PC-3 (cell line): ENCODE results near the gene MYL6. TPM values are rescaled to one million over a fixed set of nuclear protein-coding genes. Genes with fewer than 3 reads are reported as not detected.

ENCODE experiments used
- ATAC-seq: fragments of 200-7000 bp; cut with Tn5 transposase; 2 replicates; pipeline ENCODE4 v1.9.1; 2020; ENCODE audit warnings: mild to moderate bottlenecking, moderate library complexity
- BruUV-seq: library from RNA; stranded (reverse); fragments of 400-500 nt; replicated peaks from 2 replicates; lab custom pipeline; 2021; lab: Mats Ljungman, UMichigan
- CTCF ChIA-PET: fragments of 300-600 bp; sonication (Branson Sonifier 250); formaldehyde crosslinking; loops from one replicate; lab custom pipeline; 2022; ENCODE audit warnings: antibody characterized with exemption; lab: Charles Lee
- POLR2A ChIA-PET: fragments of 300-600 bp; sonication (Branson Sonifier 250); formaldehyde crosslinking; loops from one replicate; lab custom pipeline; 2022; ENCODE audit warnings: antibody characterized with exemption; ENCODE audit not compliant: unreplicated experiment; lab: Charles Lee
- DNase-seq: peaks from one replicate; pipeline ENCODE4 v3.0.0-alpha.2; 2015
- H2AFZ ChIP-seq: fragments of 300-600 bp; sonication (generic); 2 replicates; pipeline ENCODE4 v1.6.0; 2016; ENCODE audit warnings: antibody characterized with exemption, low read length
- H3F3A ChIP-seq: fragments of 300-600 bp; sonication (generic); one replicate; pipeline ENCODE4 v1.6.0; 2017; ENCODE audit warnings: antibody characterized with exemption, low read length, control low read depth, mild to moderate bottlenecking; ENCODE audit not compliant: unreplicated experiment
- H3K27ac ChIP-seq: fragments of 300-600 bp; sonication (generic); 2 replicates; pipeline ENCODE4 v1.5.1; 2016; ENCODE audit warnings: mild to moderate bottlenecking, low read length
- H3K27me3 ChIP-seq: fragments of 300-600 bp; sonication (generic); 2 replicates; pipeline ENCODE4 v1.6.1; 2016; ENCODE audit warnings: low read length, mixed read lengths
- H3K36me3 ChIP-seq: fragments of 300-600 bp; sonication (generic); 2 replicates; pipeline ENCODE4 v1.6.1; 2016; ENCODE audit warnings: low read depth, mixed run types, low read length, mixed read lengths
- H3K4me1 ChIP-seq: fragments of 300-600 bp; sonication (generic); 2 replicates; pipeline ENCODE4 v1.5.1; 2016; ENCODE audit warnings: low read length; ENCODE audit not compliant: insufficient read depth
- H3K4me2 ChIP-seq: fragments of 300-600 bp; sonication (generic); 2 replicates; pipeline ENCODE4 v1.6.0; 2016; ENCODE audit warnings: low read length
- H3K4me3 ChIP-seq: fragments of 300-600 bp; sonication (generic); 2 replicates; pipeline ENCODE4 v1.5.1; 2016; ENCODE audit warnings: mild to moderate bottlenecking, low read length, mixed read lengths
- H3K79me2 ChIP-seq: fragments of 300-600 bp; sonication (generic); 2 replicates; pipeline ENCODE4 v1.6.1; 2017; ENCODE audit warnings: low read length, mixed read lengths
- H3K9ac ChIP-seq: fragments of 300-600 bp; sonication (generic); 2 replicates; pipeline ENCODE4 v1.6.0; 2016; ENCODE audit warnings: mild to moderate bottlenecking, low read length
- H3K9me2 ChIP-seq: fragments of 300-600 bp; sonication (generic); replicated peaks from 2 replicates; pipeline ENCODE4 v1.6.1; 2016; ENCODE audit warnings: mixed run types, low read length, mixed read lengths
- H3K9me3 ChIP-seq: fragments of 300-600 bp; sonication (generic); 2 replicates; pipeline ENCODE4 v1.6.1; 2016; ENCODE audit warnings: low read length, mixed read lengths
- H4K20me1 ChIP-seq: fragments of 300-600 bp; sonication (generic); 2 replicates; pipeline ENCODE4 v1.6.1; 2016; ENCODE audit warnings: low read length, mixed read lengths
- CTCF ChIP-seq: fragments of 300-600 bp; sonication (generic); conservative IDR thresholded peaks from 2 replicates; pipeline ENCODE4 v1.5.1; 2017; ENCODE audit warnings: antibody characterized with exemption, low read depth, mild to moderate bottlenecking, low read length
- EZH2 ChIP-seq: fragments of 300-600 bp; sonication (generic); IDR thresholded peaks from one replicate; pipeline ENCODE4 v1.6.1; 2017; ENCODE audit warnings: antibody characterized with exemption, mild to moderate bottlenecking, low read length; ENCODE audit not compliant: unreplicated experiment
- EZH2phosphoT487 ChIP-seq: fragments of 300-600 bp; sonication (generic); IDR thresholded peaks from 2 replicates; pipeline ENCODE4 v1.6.1; 2018; ENCODE audit warnings: mild to moderate bottlenecking, antibody characterized with exemption, low read length, borderline replicate concordance
- intact Hi-C: fragments of 100-400 bp; cut with micrococcal nuclease; formaldehyde crosslinking; loops from 2 replicates; pipeline ENCODE4 v1.9.0; 2023
- total RNA-seq: library from RNA; depleted of rRNA; stranded (reverse); fragments of >200 nt; gene quantifications from 2 replicates; pipeline ENCODE4 v1.2.3, GENCODE V29; 2014

Gene MYL6
- total RNA-seq, 1 experiment from 2014 or later = 1,385 TPM

GRCh38 chr12:56152756-56153677 lies 5.1 kb upstream of the MYL6 start:
- peak overlapping the region; percentile 84 for H3K4me3 ChIP-seq
- peak overlapping the region; percentile 79 for H3K9ac ChIP-seq
- POLR2A ChIA-PET = no interaction called here
- H3K36me3 ChIP-seq = no peaks in the 10 kb centered on the region; the same call in 1 of the 2 replicates
- no peaks in the 10 kb centered on the region for H4K20me1 ChIP-seq
- ATAC-seq = no peak
- TSS peak; percentile 70 for BruUV-seq
- TF ChIP-seq CTCF = no peak
- TF ChIP-seq EZH2 = no peak
- no peak for TF ChIP-seq EZH2phosphoT487
- H3K27me3 ChIP-seq = no peaks in the 10 kb centered on the region
- CTCF ChIA-PET = no interaction called here
- H3F3A ChIP-seq = peaks cover 3% of the 10 kb centered on the region
- DNase-seq = no peak
- peaks cover 24% of the 10 kb centered on the region for H3K4me1 ChIP-seq
- intact Hi-C loops = loop anchor here (1.0 kb wide), 1 partner anchor 27 kb away; no protein-coding TSS in a partner anchor
- H3K27ac ChIP-seq = no peak overlapping the region
- H2AFZ ChIP-seq = peak overlapping the region; percentile 80
- H3K9me2 ChIP-seq = no peaks in the 10 kb centered on the region
- H3K9me3 ChIP-seq = no peaks in the 10 kb centered on the region
- peak overlapping the region; percentile 99 for H3K4me2 ChIP-seq
- peaks cover 12% of the 10 kb centered on the region for H3K79me2 ChIP-seq

- ChIA-PET CTCF (no interaction called here), POLR2A (no interaction called here)
- intact Hi-C loops = no loop called here
- H2AFZ ChIP-seq = no peak overlapping the region
- ATAC-seq (no peak), DNase-seq (no peak)
- H3K9me2 ChIP-seq = no peaks in the 10 kb centered on the region
- no peaks in the 10 kb centered on the region for H3K27me3 ChIP-seq
- peaks cover 3% of the 10 kb centered on the region for H3F3A ChIP-seq
- H3K79me2 ChIP-seq = peaks cover 17% of the 10 kb centered on the region
- TF ChIP-seq CTCF = no peak
- TF ChIP-seq EZH2phosphoT487 = no peak
- no peak for TF ChIP-seq EZH2
- H3K27ac ChIP-seq = no peak overlapping the region
- H3K4me1 ChIP-seq = peaks cover 24% of the 10 kb centered on the region
- H3K36me3 ChIP-seq = no peaks in the 10 kb centered on the region; the same call in 1 of the 2 replicates
- H3K9ac ChIP-seq = no peak overlapping the region
- no peaks in the 10 kb centered on the region for H3K9me3 ChIP-seq
- BruUV-seq = no TSS peak
- peak overlapping the region; percentile 99 for H3K4me2 ChIP-seq
- H3K4me3 ChIP-seq = peak overlapping the region; percentile 84; the same call in 1 of the 2 replicates
- peaks cover under 1% of the 10 kb centered on the region for H4K20me1 ChIP-seq
Observed at GRCh38 chr12:56153678-56154065, 4.5 kb upstream of the MYL6 start.
